LNCaP clone FGC (cell line): Measurements from ENCODE around the gene RHOB.
"Not testable (repeated sequence)": the region's sequence is repeated elsewhere in the genome, so short reads cannot be mapped to it uniquely, and the experiment has no call there.

Experiments
- DNase-seq: peaks from one replicate; pipeline ENCODE4 v3.0.0-alpha.2; 2011; ENCODE audit warnings: low read depth
- H3K4me3 ChIP-seq: 2 replicates; pipeline ENCODE4 v1.5.1; 2011; ENCODE audit warnings: mild to moderate bottlenecking, low read depth, low read length, control low read depth
- CTCF ChIP-seq: IDR thresholded peaks from 2 replicates; pipeline ENCODE4 v1.5.1; 2012; ENCODE audit warnings: mild to moderate bottlenecking; ENCODE audit not compliant: control insufficient read depth, insufficient read depth; ENCODE audit errors: extremely low read depth

RHOB gene

GRCh38 chr2:20456636-20457426 is 10.0 kb downstream of the RHOB start:
- no peak for DNase-seq
- no peak overlapping the region for H3K4me3 ChIP-seq
- TF ChIP-seq CTCF, result no peak

GRCh38 chr2:20457661-20458630 is 11.1 kb downstream of the RHOB start:
- DNase-seq, result peak; percentile 95
- TF ChIP-seq CTCF, result no peak
- H3K4me3 ChIP-seq, result no peak overlapping the region

- not testable (repeated sequence) for DNase-seq, H3K4me3 ChIP-seq
Observed at GRCh38 chr2:20458737-20459484, 12.0 kb downstream of the RHOB start.

- H3K4me3 ChIP-seq, result 0 out of 2 replicates have a peak overlapping the region, but pooled peaks have one; percentile 5
- no peak for TF ChIP-seq CTCF
- peak; percentile 95 for DNase-seq
Observed at GRCh38 chr2:20465716-20466394, 19.0 kb downstream of the RHOB start.

- no peak overlapping the region for H3K4me3 ChIP-seq
- TF ChIP-seq CTCF, result no peak
- DNase-seq, result no peak
Observed at GRCh38 chr2:20467789-20468548, 21.1 kb downstream of the RHOB start.

- no peak for TF ChIP-seq CTCF
- no peak overlapping the region for H3K4me3 ChIP-seq
- DNase-seq, result peak; percentile 70
Observed at GRCh38 chr2:20468549-20469500, 22.0 kb downstream of the RHOB start.
